ENCODE results near the gene MITD1. TPM values are rescaled to one million over a fixed set of nuclear protein-coding genes. Genes with fewer than 3 reads are reported as not detected.

Gene MITD1
- total and polyA plus RNA-seq, 3 donors from 2014 or later: 12.5 to 24.7 (median 17.8) TPM

- H3K9me3 ChIP-seq: no peaks in the 10 kb centered on the region
- no peak for DNase-seq
- no peaks in the 10 kb centered on the region for H3K27me3 ChIP-seq
- intact Hi-C loops (cut with DNase I; ENCODE audit: low total_unique reads): no loop called here
- H3K4me1 ChIP-seq: peaks cover 7% of the 10 kb centered on the region
- no peak overlapping the region for H3K27ac ChIP-seq
- WGBS, 2 donors: 94% methylated on average over 1 of the region's 1 CpG
- no peak for TF ChIP-seq CTCF (IDR thresholded peaks at IDR 0.05)
- no peak for TF ChIP-seq POLR2A (IDR thresholded peaks at IDR 0.05)
- H3K36me3 ChIP-seq (ENCODE audit: low read depth, missing control alignments): no peaks in the 10 kb centered on the region
- H3K4me3 ChIP-seq: no peak overlapping the region
Measured at GRCh38 chr2:99150706-99151105, 30.2 kb downstream of the MITD1 start.

GRCh38 chr2:99141110-99142108, 39.4 kb downstream of the MITD1 start, which contains the start of gene C2orf15:
TSS of gene C2orf15 (plus strand) at chr2:99141707. CDS start at chr2:99150559, 8,852 bp downstream.
- intact Hi-C loops (cut with DNase I; ENCODE audit: low total_unique reads): no loop called here
- 0 to 1% methylated on average over 44 to 79 of the region's 84 CpGs for WGBS, 2 donors
- no peaks in the 10 kb centered on the region for H3K27me3 ChIP-seq
- H3K4me1 ChIP-seq: peaks cover 3% of the 10 kb centered on the region
- peak within 1 kb of the TSS; percentile 86 for H3K27ac ChIP-seq
- TF ChIP-seq POLR2A (IDR thresholded peaks at IDR 0.05): peak; percentile 63
- no peak for TF ChIP-seq CTCF (IDR thresholded peaks at IDR 0.05)
- H3K4me3 ChIP-seq: peak within 1 kb of the TSS; percentile 72 to 94
- no peaks in the 10 kb centered on the region for H3K36me3 ChIP-seq (ENCODE audit: low read depth, missing control alignments)
- no peaks in the 10 kb centered on the region for H3K9me3 ChIP-seq
- DNase-seq: peak; percentile 96

- no peaks in the 10 kb centered on the region for H3K9me3 ChIP-seq
- H3K4me1 ChIP-seq: peaks cover 3% of the 10 kb centered on the region
- H3K4me3 ChIP-seq: peak overlapping the region; percentile 72 to 94
- intact Hi-C loops (cut with DNase I; ENCODE audit: low total_unique reads): no loop called here
- WGBS, 2 donors: 0% methylated on average over 14 of the region's 21 CpGs; no CpG with 5 or more reads in 1 of the 2 donors
- no peak for TF ChIP-seq POLR2A (IDR thresholded peaks at IDR 0.05)
- peak in 1 of 3 experiments; percentile 17 for TF ChIP-seq CTCF (IDR thresholded peaks at IDR 0.05)
- no peaks in the 10 kb centered on the region for H3K36me3 ChIP-seq (ENCODE audit: low read depth, missing control alignments)
- no peak for DNase-seq
- H3K27me3 ChIP-seq: no peaks in the 10 kb centered on the region
- peak overlapping the region; percentile 86 for H3K27ac ChIP-seq
Measured at GRCh38 chr2:99140860-99141109, 40.1 kb downstream of the MITD1 start.

- H3K9me3 ChIP-seq: no peaks in the 10 kb centered on the region
- peak overlapping the region; percentile 72 to 94 for H3K4me3 ChIP-seq
- peak overlapping the region; percentile 86 for H3K27ac ChIP-seq
- peaks cover 3% of the 10 kb centered on the region for H3K4me1 ChIP-seq
- intact Hi-C loops (cut with DNase I; ENCODE audit: low total_unique reads): no loop called here
- no peak for DNase-seq
- no peak for TF ChIP-seq POLR2A (IDR thresholded peaks at IDR 0.05)
- TF ChIP-seq CTCF (IDR thresholded peaks at IDR 0.05): no peak
- H3K27me3 ChIP-seq: no peaks in the 10 kb centered on the region
- no peaks in the 10 kb centered on the region for H3K36me3 ChIP-seq (ENCODE audit: low read depth, missing control alignments)
- WGBS, 2 donors: 19% methylated on average over 16 to 17 of the region's 17 CpGs
Measured at GRCh38 chr2:99140056-99140859, 40.6 kb downstream of the MITD1 start.

Data from testis (tissue), 3 donors.